Measurements from ENCODE around the gene SAV1.

SAV1 gene

GRCh38 chr14:50607181-50607580 lies 60.9 kb downstream of the SAV1 start:
- DNase-seq (ENCODE audit: low read depth) = no peak

- no peak for DNase-seq (ENCODE audit: low read depth)
These were observed 61.6 kb downstream of the SAV1 start for GRCh38 chr14:50606468-50606867.

DNA sequence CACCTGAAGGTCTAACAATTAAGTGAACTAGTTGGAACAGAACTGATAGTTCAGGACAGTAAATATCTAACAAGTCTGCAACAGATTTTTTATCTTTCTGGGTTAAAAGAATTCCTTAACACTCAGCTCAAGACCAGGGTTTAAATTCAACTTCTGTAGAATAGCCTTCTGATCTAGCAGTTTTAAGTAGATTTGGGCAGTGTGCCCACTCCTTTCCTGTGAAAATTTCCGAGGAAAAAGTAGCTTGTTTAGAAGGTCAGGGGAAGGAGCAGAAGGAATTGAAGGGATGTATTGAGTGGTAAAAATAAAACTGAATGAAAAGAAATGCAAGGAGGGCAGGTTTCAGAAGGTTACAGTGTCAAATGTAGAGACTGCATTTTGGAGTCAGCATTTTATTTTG lies 62.3 kb downstream of the SAV1 start:
- no peak for DNase-seq (ENCODE audit: low read depth)

DNA sequence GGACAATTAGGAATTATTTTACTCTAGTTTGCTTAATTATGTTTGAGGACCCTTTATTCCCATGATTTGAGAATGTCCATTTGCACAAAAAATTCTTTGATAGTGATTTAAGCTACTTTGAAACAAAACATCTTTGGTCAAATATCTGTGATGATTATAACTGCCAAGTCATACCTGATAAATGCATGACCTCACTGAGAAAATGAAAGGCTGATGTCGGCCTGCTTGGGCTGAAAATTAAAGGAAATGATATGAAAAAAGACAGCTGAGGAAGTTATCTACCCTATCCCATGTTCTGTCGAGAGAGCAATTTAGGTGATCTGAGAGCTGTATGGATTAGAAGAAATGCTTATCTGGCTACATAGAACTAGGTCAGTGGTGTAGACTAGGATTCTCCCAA lies 64.5 kb downstream of the SAV1 start:
- peak; percentile 38 for DNase-seq (ENCODE audit: low read depth)

DNA sequence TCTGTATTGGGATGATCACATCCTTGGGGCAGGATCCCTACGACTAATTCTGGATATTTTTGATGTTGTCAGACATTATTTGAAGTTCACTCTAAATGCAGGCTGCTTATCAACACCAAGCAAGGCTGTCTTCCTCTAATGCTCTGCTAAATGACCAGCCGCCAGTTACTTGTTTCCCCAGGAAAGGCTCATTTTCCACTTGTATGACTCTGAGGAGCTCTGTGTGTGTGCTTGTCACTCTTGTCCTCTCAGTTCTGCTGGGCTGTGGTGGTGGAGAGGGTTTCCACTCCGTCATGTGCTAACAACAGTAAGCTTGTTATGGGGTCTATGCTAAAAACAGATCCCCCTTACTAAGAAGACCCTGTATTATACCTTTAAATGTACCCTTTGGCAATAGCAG lies 66.1 kb downstream of the SAV1 start:
- DNase-seq (ENCODE audit: low read depth) = no peak

DNA sequence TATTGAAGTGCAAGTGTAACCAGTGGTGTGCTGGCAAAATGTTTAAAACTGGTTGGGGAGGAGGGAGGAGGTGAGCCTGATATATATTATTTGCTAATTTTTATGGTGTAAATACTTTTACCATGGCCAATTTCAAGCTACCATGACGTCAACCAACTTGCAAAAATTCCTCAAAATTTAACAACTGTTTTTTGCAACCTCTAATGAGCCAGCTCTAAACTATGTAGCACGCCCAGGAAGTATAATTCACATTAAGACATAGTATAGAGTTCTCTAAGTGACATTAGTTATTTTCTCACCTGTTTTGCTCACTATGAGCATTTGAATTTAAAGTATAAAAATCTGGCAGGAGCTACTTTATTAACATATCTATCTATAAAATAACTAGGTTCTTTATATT lies 66.7 kb downstream of the SAV1 start:
- DNase-seq (ENCODE audit: low read depth) = peak; percentile 71

DNA sequence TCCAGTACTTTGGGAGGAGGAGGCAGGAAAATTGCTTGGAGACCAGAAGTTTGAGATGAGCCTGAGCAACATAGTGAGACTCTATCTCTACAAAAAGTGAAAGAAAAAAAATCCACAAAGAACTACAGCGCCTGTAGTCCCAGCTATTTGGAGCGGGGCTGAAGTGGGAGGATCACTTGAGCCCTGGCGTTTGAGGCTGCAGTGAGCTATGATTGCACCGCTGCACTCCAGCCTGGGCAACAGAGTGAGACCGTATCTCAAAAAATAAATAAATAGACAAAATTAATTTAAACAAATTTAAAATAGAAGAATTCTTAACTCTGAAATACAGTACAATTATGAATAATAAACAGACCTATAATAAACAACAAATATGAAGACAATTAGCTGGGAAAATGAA lies 67.3 kb downstream of the SAV1 start:
- DNase-seq (ENCODE audit: low read depth) = no peak

DNA sequence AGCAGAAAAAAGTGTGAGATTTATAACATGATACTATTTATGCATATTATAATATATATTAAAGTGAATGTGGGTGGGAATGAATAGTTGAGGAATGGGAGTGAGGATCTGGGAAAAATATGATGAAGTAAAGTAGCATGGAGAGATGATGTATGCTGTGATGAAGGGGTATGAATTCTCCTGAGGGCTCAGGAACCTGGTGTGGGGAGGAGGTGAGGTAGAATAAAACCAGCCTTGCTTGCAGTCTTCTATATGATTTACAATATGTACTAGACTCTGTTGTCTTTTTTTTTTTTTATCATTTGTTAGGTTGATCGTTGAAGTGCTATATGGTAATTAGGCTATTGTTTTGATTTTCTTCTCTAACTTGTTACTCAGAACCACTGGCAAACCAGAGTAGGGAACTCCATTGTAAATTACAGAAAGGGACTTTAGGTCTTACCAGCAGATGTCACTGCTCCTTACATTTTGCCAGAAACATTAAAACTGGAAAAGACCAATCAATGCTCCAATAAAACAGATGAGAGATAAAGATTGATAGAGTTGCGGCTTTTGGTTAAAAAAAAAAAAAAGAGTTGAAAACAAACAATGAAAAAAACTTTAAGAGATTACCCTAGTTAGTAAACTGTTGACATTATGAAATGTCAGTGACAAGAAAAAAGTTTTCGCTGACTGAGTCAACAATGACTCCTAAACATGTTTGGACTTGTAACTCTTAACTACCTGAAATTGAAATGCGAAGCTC lies 68.2 kb downstream of the SAV1 start:
- DNase-seq (ENCODE audit: low read depth) = peak; percentile 65

DNA sequence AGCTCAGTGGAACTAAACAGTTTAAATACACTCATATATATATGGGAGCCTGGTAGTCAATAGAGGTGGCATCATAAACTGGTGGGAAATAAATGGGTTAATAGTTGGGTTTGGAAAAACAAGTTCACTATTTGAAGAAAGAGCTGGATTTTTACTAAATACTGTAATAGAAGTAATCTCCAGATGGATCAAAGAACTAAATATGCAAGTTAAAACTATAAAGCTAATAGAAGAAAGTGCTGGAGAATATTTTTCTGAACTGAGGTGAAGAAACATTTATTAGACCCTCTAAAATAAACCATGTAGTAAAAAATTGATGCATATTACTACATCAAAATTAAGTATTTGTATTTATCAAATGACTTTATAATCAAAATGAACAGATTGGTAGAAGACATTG lies 69.3 kb downstream of the SAV1 start:
- DNase-seq (ENCODE audit: low read depth) = no peak

DNA sequence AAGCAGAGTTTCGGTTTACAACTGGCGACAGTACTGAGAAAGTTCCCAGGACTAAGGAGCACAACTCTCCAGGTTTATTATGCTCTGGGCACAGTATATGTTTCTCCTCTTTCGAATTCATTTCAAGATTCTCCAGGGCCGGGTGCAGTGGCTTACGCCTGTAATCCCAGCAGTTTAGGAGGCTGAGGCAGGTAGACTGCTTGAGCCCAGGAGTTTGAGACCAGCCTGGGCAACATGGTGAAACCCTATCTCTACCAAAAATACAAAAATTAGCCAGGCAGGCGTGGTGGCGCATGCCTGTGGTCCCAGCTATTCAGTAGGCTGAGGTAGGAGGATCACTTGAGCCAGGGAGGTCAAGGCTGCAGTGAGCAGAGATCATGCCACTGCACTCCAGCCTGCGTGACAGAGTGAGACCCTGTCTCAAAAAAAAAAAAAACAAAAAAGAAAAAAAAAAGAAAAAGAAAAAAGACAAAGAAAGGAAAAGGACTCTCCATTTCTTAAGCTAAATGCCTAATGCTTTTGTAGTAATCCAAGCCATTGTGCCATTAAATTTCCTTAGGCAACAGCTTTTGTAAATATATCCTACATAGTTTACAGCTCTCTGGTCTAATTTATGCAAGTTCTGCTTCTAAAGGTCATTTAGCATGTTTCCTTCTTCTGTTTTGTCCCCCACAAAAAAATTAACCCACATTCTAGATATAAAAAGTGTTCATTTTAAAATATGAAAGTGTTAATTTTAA lies 73.4 kb downstream of the SAV1 start:
- DNase-seq (ENCODE audit: low read depth) = no peak

GRCh38 chr14:50590464-50590863 lies 77.6 kb downstream of the SAV1 start:
- DNase-seq (ENCODE audit: low read depth) = no peak

Measured in ELR (cell line).